HCT116 (cell line): ENCODE results near the gene TSPEAR. TPM values are rescaled to one million over a fixed set of nuclear protein-coding genes. Genes with fewer than 3 reads are reported as not detected.

Experiments used
- ATAC-seq: fragments of 200-7000 bp; cut with Tn5 transposase; 2 replicates; pipeline ENCODE4 v1.9.1; 2020; ENCODE audit warnings: mild to moderate bottlenecking, moderate library complexity
- BruUV-seq: library from RNA; stranded (reverse); fragments of 400-500 nt; replicated peaks from 2 replicates; lab custom pipeline; 2021; lab: Mats Ljungman, UMichigan
- CTCF ChIA-PET: fragments of 300-600 bp; sonication (Branson Sonifier 250); formaldehyde crosslinking; loops from one replicate; lab custom pipeline; 2021; ENCODE audit warnings: antibody characterized with exemption; lab: Charles Lee
- POLR2A ChIA-PET: fragments of 300-600, 350-600 bp; sonication (Branson Sonifier 250); formaldehyde crosslinking; loops from one replicate; lab custom pipeline; 2021; ENCODE audit warnings: antibody characterized with exemption; lab: Charles Lee
- RAD21 ChIA-PET, 2 experiments: fragments of 300-600 bp; sonication (Branson Sonifier 250); formaldehyde crosslinking; loops; one replicate each; lab custom pipeline; 2023; ENCODE audit warnings: low total read pairs in 2 of 2; ENCODE audit not compliant: uncharacterized antibody in 2 of 2, unreplicated experiment in 2 of 2, low non-redundant PET in 1 of 2; lab: Charles Lee
- DNase-seq: peaks from one replicate; pipeline ENCODE4 v3.0.0-alpha.2; 2010; ENCODE audit warnings: low read depth, low spot score
- H2AFZ ChIP-seq: fragments of 200-600 bp; shearing (Covaris generic), sonication (generic); 2 replicates; pipeline ENCODE4 v1.6.1; 2017; ENCODE audit warnings: low read depth, mixed run types, mixed read lengths, antibody characterized with exemption, low read length; ENCODE audit not compliant: poor library complexity, severe bottlenecking
- H3K27ac ChIP-seq: 2 replicates; pipeline ENCODE4 v1.5.1; 2012; ENCODE audit warnings: low read depth, low read length
- H3K27me3 ChIP-seq: fragments of 200-600 bp; sonication (generic); 2 replicates; pipeline ENCODE4 v1.6.1; 2016; ENCODE audit warnings: mixed run types, low read length, mixed read lengths; ENCODE audit not compliant: insufficient read depth
- H3K36me3 ChIP-seq, 2 experiments: fragments of 200-500 bp in 1 of 2; fragments of 200-600 bp in 1 of 2; sonication (Bioruptor generic) in 1 of 2; sonication (generic) in 1 of 2; 2 replicates each; pipeline versions ENCODE4 v1.5.1 to v1.6.1; 2014 to 2016; ENCODE audit warnings: low read length in 2 of 2, inconsistent platforms in 1 of 2, mixed read lengths in 1 of 2, mixed run types in 1 of 2; ENCODE audit not compliant: insufficient read depth in 2 of 2, control insufficient read depth in 1 of 2
- H3K4me1 ChIP-seq, 2 experiments: fragments of 200-600 bp in 1 of 2; sonication (generic) in 1 of 2; 2 replicates each; pipeline versions ENCODE4 v1.5.1 to v1.6.1; 2012 to 2017; ENCODE audit warnings: low read length in 2 of 2, inconsistent platforms in 1 of 2, mild to moderate bottlenecking in 1 of 2, mixed read lengths in 1 of 2, mixed run types in 1 of 2, moderate library complexity in 1 of 2; ENCODE audit not compliant: insufficient read depth in 2 of 2, control insufficient read depth in 1 of 2
- H3K4me2 ChIP-seq: fragments of 200-600 bp; sonication (generic); 2 replicates; pipeline ENCODE4 v1.6.1; 2017; ENCODE audit warnings: mixed run types, low read length, mixed read lengths
- H3K4me3 ChIP-seq, 2 experiments: fragments of 200-600 bp in 1 of 2; sonication (generic) in 1 of 2; replicated peaks in 1 of 2; 2 replicates each; pipeline ENCODE4 v1.5.1; 2011 to 2016; ENCODE audit warnings: low read length in 2 of 2, control low read depth in 1 of 2, low read depth in 1 of 2, mild to moderate bottlenecking in 1 of 2, mixed read lengths in 1 of 2, mixed run types in 1 of 2
- H3K79me2 ChIP-seq: fragments of 200-600 bp; sonication (generic); 2 replicates; pipeline ENCODE4 v1.6.1; 2017; ENCODE audit warnings: mild to moderate bottlenecking, mixed run types, low read length, moderate library complexity, mixed read lengths; ENCODE audit not compliant: insufficient read depth
- H3K9ac ChIP-seq: fragments of 200-600 bp; sonication (generic); 2 replicates; pipeline ENCODE4 v1.6.1; 2016; ENCODE audit warnings: low read length, mixed read lengths
- H3K9me2 ChIP-seq: fragments of 200-600 bp; sonication (generic), shearing (Covaris generic); 2 replicates; pipeline ENCODE4 v1.6.1; 2017; ENCODE audit warnings: mixed run types, mild to moderate bottlenecking, moderate library complexity; ENCODE audit not compliant: insufficient read depth
- H3K9me3 ChIP-seq, 2 experiments: fragments of 200-500 bp in 1 of 2; fragments of 200-600 bp in 1 of 2; sonication (Bioruptor generic) in 1 of 2; sonication (generic) in 1 of 2; 2 replicates each; pipeline ENCODE4 v1.6.1; 2014 to 2017; ENCODE audit warnings: low read length in 2 of 2, mixed read lengths in 2 of 2, inconsistent platforms in 1 of 2, low read depth in 1 of 2, mild to moderate bottlenecking in 1 of 2, mixed run types in 1 of 2, moderate library complexity in 1 of 2; ENCODE audit not compliant: control insufficient read depth in 1 of 2, insufficient read depth in 1 of 2
- H4K20me1 ChIP-seq: fragments of 200-600 bp; sonication (generic), shearing (Covaris generic); 2 replicates; pipeline ENCODE4 v1.6.1; 2017; ENCODE audit warnings: mixed run types, mild to moderate bottlenecking, moderate library complexity; ENCODE audit not compliant: insufficient read depth
- ATF3 ChIP-seq: IDR thresholded peaks from 2 replicates; pipeline ENCODE4 v1.6.1; 2012
- CBX3 ChIP-seq: IDR thresholded peaks from 2 replicates; pipeline ENCODE4 v1.6.1; 2012; ENCODE audit warnings: low read depth
- EGR1 ChIP-seq: IDR thresholded peaks from 2 replicates; pipeline ENCODE4 v1.6.1; 2012; ENCODE audit warnings: low read depth
- ELF1 ChIP-seq: IDR thresholded peaks from 2 replicates; pipeline ENCODE4 v1.6.1; 2012; ENCODE audit warnings: low read depth, borderline replicate concordance
- EZH2 ChIP-seq: fragments of 200-600 bp; sonication (generic); IDR thresholded peaks from 2 replicates; pipeline ENCODE4 v1.6.1; 2017; ENCODE audit warnings: antibody characterized with exemption, mixed run types
- JUND ChIP-seq: IDR thresholded peaks from 2 replicates; pipeline ENCODE4 v1.6.1; 2012
- POLR2A ChIP-seq: IDR thresholded peaks from 2 replicates; pipeline ENCODE4 v1.7.0; 2011; ENCODE audit warnings: borderline replicate concordance; ENCODE audit not compliant: insufficient read depth, insufficient read length; ENCODE audit errors: extremely low read depth
- RAD21 ChIP-seq: IDR thresholded peaks from 2 replicates; pipeline ENCODE4 v1.6.1; 2012; ENCODE audit warnings: low read depth, mild to moderate bottlenecking
- REST ChIP-seq: IDR thresholded peaks from 2 replicates; pipeline ENCODE4 v1.6.1; 2012; ENCODE audit warnings: low read depth
- SRF ChIP-seq: IDR thresholded peaks from 2 replicates; pipeline ENCODE4 v1.6.1; 2012; ENCODE audit warnings: low read depth
- TCF7L2 ChIP-seq: IDR thresholded peaks from 2 replicates; pipeline ENCODE4 v1.7.0; 2011; ENCODE audit warnings: borderline replicate concordance, inconsistent platforms; ENCODE audit not compliant: insufficient read depth, insufficient read length; ENCODE audit errors: extremely low read depth
- ZBTB33 ChIP-seq: IDR thresholded peaks from 2 replicates; pipeline ENCODE4 v1.6.1; 2011; ENCODE audit warnings: mild to moderate bottlenecking, low read length, moderate library complexity; ENCODE audit not compliant: insufficient replicate concordance; ENCODE audit errors: extremely low read depth
- ZNF274 ChIP-seq: fragments of 200-500 bp; sonication (Bioruptor generic); IDR thresholded peaks from 2 replicates; pipeline ENCODE4 v1.6.1; 2014; ENCODE audit warnings: mild to moderate bottlenecking, low read depth, low read length, inconsistent platforms
- intact Hi-C: fragments of 100-400 bp; cut with micrococcal nuclease; formaldehyde crosslinking; loops from 2 replicates; pipeline ENCODE4 v1.10.0; 2022
- total RNA-seq: library from RNA; stranded (reverse); gene quantifications from one replicate; pipeline ENCODE4 v1.2.1, GENCODE V29; 2021; ENCODE audit not compliant: unreplicated experiment

TSPEAR gene
- total RNA-seq, 1 experiment from 2014 or later, result not detected

- ChIA-PET CTCF (interaction anchor here (0.6 kb wide), 1 partner anchor 109 kb away, joined by 3 read pairs; no protein-coding TSS in a partner anchor), RAD21 (no interaction called here)
- ATAC-seq, result no peak
- no peak overlapping the region for H3K4me3 ChIP-seq
- no TSS peak for BruUV-seq
- no peak overlapping the region for H3K9ac ChIP-seq
- H3K79me2 ChIP-seq, result no peaks in the 10 kb centered on the region
- H3K27me3 ChIP-seq, result peaks cover 6% of the 10 kb centered on the region; the same call in 1 of the 2 replicates
- no peak overlapping the region for H3K4me2 ChIP-seq
- intact Hi-C loops, result no loop called here
- no peaks in the 10 kb centered on the region for H4K20me1 ChIP-seq
- H3K9me3 ChIP-seq, result no peaks in the 10 kb centered on the region
- H3K4me1 ChIP-seq, result no peaks in the 10 kb centered on the region
- DNase-seq, result no peak
- no peaks in the 10 kb centered on the region for H3K36me3 ChIP-seq
- H3K27ac ChIP-seq, result no peak overlapping the region
- no peaks in the 10 kb centered on the region for H3K9me2 ChIP-seq
- TF ChIP-seq CBX3 (no peak), EGR1 (no peak), ZBTB33 (no peak), SRF (no peak), POLR2A (no peak), EZH2 (no peak), JUND (no peak), RAD21 (no peak), ELF1 (no peak), TCF7L2 (no peak), REST (no peak), ATF3 (no peak), ZNF274 (no peak)
- TF ChIP-seq, all 23 proteins: peak for 0
- POLR2A ChIA-PET, result no interaction called here
- H2AFZ ChIP-seq, result no peak overlapping the region
Measured at GRCh38 chr21:44682580-44683151, 28.7 kb downstream of the TSPEAR start.
